K562 (cell line): ENCODE measurements around the gene SMAP2. TPM values are rescaled to one million over a fixed set of nuclear protein-coding genes. Genes with fewer than 3 reads are reported as not detected.
A peak's percentile ranks its signal among the peaks of the same experiment; 100 is the strongest.

Source experiments
- BRD9 ChIP-seq: fragments of 450-650 bp; IDR thresholded peaks from 2 replicates; pipeline ENCODE4 v1.6.1; 2018; ENCODE audit warnings: low read depth; ENCODE audit not compliant: partially characterized antibody
- FOXK2 ChIP-seq, 2 experiments: fragments of 450-650 bp; IDR thresholded peaks in 1 of 2; conservative IDR thresholded peaks in 1 of 2; 2 replicates each; pipeline ENCODE4 v1.6.1; 2016; ENCODE audit warnings: low read depth in 2 of 2, mild to moderate bottlenecking in 1 of 2
- GATAD2B ChIP-seq: fragments of 450-650 bp; IDR thresholded peaks from 2 replicates; pipeline ENCODE4 v1.6.1; 2017; ENCODE audit warnings: mild to moderate bottlenecking, borderline replicate concordance
- LEF1 ChIP-seq: fragments of 450-650 bp; IDR thresholded peaks from 2 replicates; pipeline ENCODE4 v1.6.1; 2016; ENCODE audit warnings: mild to moderate bottlenecking
- NKRF ChIP-seq: fragments of 450-650 bp; IDR thresholded peaks from 2 replicates; pipeline ENCODE4 v1.6.1; 2016; ENCODE audit warnings: borderline replicate concordance
- REST ChIP-seq, 2 experiments: fragments of 450-650 bp; formaldehyde crosslinking in 1 of 2; IDR thresholded peaks; 2 replicates each; pipeline versions ENCODE4 v1.4.0 to v1.6.1; 2014 to 2020; ENCODE audit warnings: mild to moderate bottlenecking in 2 of 2, borderline replicate concordance in 1 of 2, low read depth in 1 of 2
- TRIM24 ChIP-seq, 2 experiments: fragments of 450-650 bp; IDR thresholded peaks; 2 replicates each; pipeline ENCODE4 v1.6.1; 2016
- ZNF609 ChIP-seq: sonication (generic); formaldehyde crosslinking; IDR thresholded peaks from 2 replicates; pipeline ENCODE4 v1.8.1; 2023; ENCODE audit warnings: missing genetic modification reagents, mild to moderate bottlenecking, borderline replicate concordance
- polyA plus RNA-seq, 8 experiments: library from polyadenylated mRNA; depleted of rRNA in 4 of 8; stranded (reverse) in 5 of 8; unstranded in 3 of 8; fragments of >200 nt; fragmentation: Nextera tagmentation in 2 of 8; fragmentation: Illumina TruSeq in 1 of 8; extraction: Ambion mirVana in 2 of 8; extraction: Trizol in 1 of 8; gene quantifications; 2 replicates each; pipeline versions ENCODE4 v1.2.1 to v1.2.3, GENCODE V29; 2011 to 2014; ENCODE audit warnings: inconsistent platforms in 1 of 8, missing spikeins in 1 of 8
- total RNA-seq, 7 experiments: library from RNA; depleted of rRNA in 6 of 7; stranded (reverse); fragments of >200 nt in 6 of 7; fragmentation: Illumina TruSeq in 2 of 7; extraction: Trizol in 2 of 7; gene quantifications; 2 replicates each; pipeline versions ENCODE4 v1.2.1 to v1.2.3, GENCODE V29; 2011 to 2021; ENCODE audit warnings: low replicate concordance in 1 of 7

Gene SMAP2
- total and polyA plus RNA-seq, 9 of the 15 experiments (the other 6 are each of a cell fraction or from before 2014, with no cell fraction given): 38.7 to 212 (median 94.1) TPM

GRCh38 chr1:40404670-40405462 is 31.3 kb downstream of the SMAP2 start (continued):
- TF ChIP-seq ZNF609 (no peak), BRD9 (peak; percentile 83), NKRF (0 out of 2 replicates have a peak, but pooled peaks have one; percentile 11), GATAD2B (peak; percentile 17; the same call in 1 of the 2 replicates), REST (IDR thresholded peaks at IDR 0.05; ENCODE audit: borderline replicate concordance) (peak; percentile 91), REST (CRISPR knock-in tag; IDR thresholded peaks at IDR 0.05; ENCODE audit: low read depth) (no peak), LEF1 (no peak), TRIM24 (IDR thresholded peaks at IDR 0.05) (0 out of 4 replicates have a peak, but pooled peaks of 1 of the 2 experiments have one; percentile 12), FOXK2 (conservative IDR thresholded peaks at IDR 0.05 in 1 of 2, IDR thresholded peaks at IDR 0.05 in 1 of 2; ENCODE audit: low read depth in 2 of 2) (peak; percentile 73 to 82)
